HepG2 (cell line): Measurements from ENCODE around the gene GLYATL3. TPM values are rescaled to one million over a fixed set of nuclear protein-coding genes. Genes with fewer than 3 reads are reported as not detected.

Experiments
- ATAC-seq: fragments of 200-7000 bp; cut with Tn5 transposase; 3 replicates; pipeline ENCODE4 v1.9.1; 2020; ENCODE audit warnings: mild to moderate bottlenecking, moderate library complexity
- BruUV-seq: library from RNA; stranded (reverse); fragments of 400-500 nt; replicated peaks from 2 replicates; lab custom pipeline; 2021; lab: Mats Ljungman, UMichigan
- CTCF ChIA-PET: fragments of 300-600 bp; formaldehyde crosslinking; extraction: SDS; loops from one replicate; lab custom pipeline; 2021; ENCODE audit warnings: low total read pairs, inconsistent platforms, low intra/inter-chr PET ratio; lab: Yijun Ruan, JAX
- POLR2A ChIA-PET: fragments of 350-600 bp; sonication (Branson Sonifier 250); formaldehyde crosslinking; loops from one replicate; lab custom pipeline; 2020; ENCODE audit warnings: antibody characterized with exemption, inconsistent platforms; lab: Yijun Ruan, JAX
- DNase-seq: peaks from one replicate; pipeline ENCODE4 v3.0.0-alpha.2; 2015; ENCODE audit warnings: low spot score
- FAIRE-seq: peaks from 3 replicates; lab custom pipeline; 2011; peaks lifted over from hg19 to GRCh38; lab: Jason Lieb, UNC
- H2AFZ ChIP-seq: one replicate; pipeline ENCODE4 v1.6.1; 2011; ENCODE audit warnings: low read length, inconsistent platforms
- H3K27ac ChIP-seq: fragments of 300-600 bp; 3 replicates; pipeline ENCODE4 v1.8.0; 2011; ENCODE audit warnings: mixed run types, mild to moderate bottlenecking, mixed read lengths, low read length, inconsistent platforms; ENCODE audit not compliant: insufficient read depth; ENCODE audit errors: extremely low read length
- H3K27me3 ChIP-seq, 2 experiments: fragments of 200-600 bp in 1 of 2; 2 replicates in 1 of 2; 3 replicates in 1 of 2; pipeline versions ENCODE4 v1.6.0 to v1.8.0; 2011; ENCODE audit warnings: low read length in 2 of 2, mild to moderate bottlenecking in 2 of 2, moderate library complexity in 2 of 2, inconsistent platforms in 1 of 2; ENCODE audit not compliant: insufficient read depth in 2 of 2, control insufficient read depth in 1 of 2
- H3K36me3 ChIP-seq, 2 experiments: fragments of 200-600 bp in 1 of 2; replicated peaks in 1 of 2; 2 replicates in 1 of 2; 3 replicates in 1 of 2; pipeline versions ENCODE4 v1.5.1 to v1.8.0; 2011; ENCODE audit warnings: low read length in 2 of 2, inconsistent platforms in 1 of 2; ENCODE audit not compliant: insufficient read depth in 2 of 2, control insufficient read depth in 1 of 2
- H3K4me1 ChIP-seq: 2 replicates; pipeline ENCODE4 v1.5.1; 2012; ENCODE audit warnings: low read length, inconsistent platforms; ENCODE audit not compliant: insufficient read depth
- H3K4me2 ChIP-seq: 2 replicates; pipeline ENCODE4 v1.6.0; 2011; ENCODE audit warnings: low read depth, low read length, inconsistent platforms
- H3K4me3 ChIP-seq, 3 experiments: fragments of 200-600 bp in 1 of 3; sonication (generic), shearing (Covaris generic) in 1 of 3; replicated peaks in 1 of 3; 2 replicates each; pipeline ENCODE4 v1.5.1; 2011 to 2016; ENCODE audit warnings: low read length in 3 of 3, inconsistent platforms in 2 of 3, low read depth in 2 of 3, mild to moderate bottlenecking in 2 of 3, control low read depth in 1 of 3, mixed read lengths in 1 of 3; ENCODE audit not compliant: insufficient read depth in 1 of 3
- H3K79me2 ChIP-seq: one replicate; pipeline ENCODE4 v1.6.1; 2011; ENCODE audit warnings: low read length, inconsistent platforms; ENCODE audit not compliant: insufficient read depth
- H3K9ac ChIP-seq: 2 replicates; pipeline ENCODE4 v1.6.0; 2011; ENCODE audit warnings: mild to moderate bottlenecking, low read depth, low read length, inconsistent platforms; ENCODE audit not compliant: insufficient read depth
- H3K9me3 ChIP-seq: 2 replicates; pipeline ENCODE4 v1.5.1; 2012; ENCODE audit warnings: mild to moderate bottlenecking, low read length
- H4K20me1 ChIP-seq: 2 replicates; pipeline ENCODE4 v1.6.0; 2011; ENCODE audit warnings: inconsistent platforms, mild to moderate bottlenecking, low read length, moderate library complexity; ENCODE audit not compliant: insufficient read depth
- ADNP ChIP-seq: sonication (generic); formaldehyde crosslinking; IDR thresholded peaks from 2 replicates; pipeline ENCODE4 v1.4.0; 2020; ENCODE audit warnings: missing genetic modification reagents
- BRF2 ChIP-seq: sonication (generic); formaldehyde crosslinking; IDR thresholded peaks from 2 replicates; pipeline ENCODE4 v1.8.1; 2022; ENCODE audit warnings: mild to moderate bottlenecking, missing genetic modification reagents
- GATAD2A ChIP-seq: IDR thresholded peaks from 2 replicates; pipeline ENCODE4 v1.6.1; 2016
- HNF4A ChIP-seq: sonication (generic); formaldehyde crosslinking; IDR thresholded peaks from 2 replicates; pipeline ENCODE4 v1.4.0; 2020; ENCODE audit warnings: missing genetic modification reagents
- HNRNPH1 ChIP-seq: fragments of 200-400 bp; formaldehyde crosslinking; optimal IDR thresholded peaks from 2 replicates; pipeline ENCODE3; 2017; ENCODE audit warnings: mild to moderate bottlenecking, low read depth, low read length
- MIER3 ChIP-seq: IDR thresholded peaks from 2 replicates; pipeline ENCODE4 v1.6.1; 2016; ENCODE audit warnings: missing compliant biosample characterization, borderline replicate concordance
- MYC ChIP-seq: sonication (generic); formaldehyde crosslinking; IDR thresholded peaks from 2 replicates; pipeline ENCODE4 v1.9.0; 2021; ENCODE audit warnings: missing genetic modification reagents, borderline replicate concordance
- RFXAP ChIP-seq: sonication (generic); formaldehyde crosslinking; IDR thresholded peaks from 2 replicates; pipeline ENCODE4 v1.4.0; 2020; ENCODE audit warnings: missing genetic modification reagents, borderline replicate concordance
- RXRB ChIP-seq: IDR thresholded peaks from 2 replicates; pipeline ENCODE4 v1.6.1; 2016; ENCODE audit warnings: borderline replicate concordance, missing genetic modification reagents, missing compliant biosample characterization
- SETDB1 ChIP-seq: sonication (generic); formaldehyde crosslinking; IDR thresholded peaks from 2 replicates; pipeline ENCODE4 v1.5.1; 2020; ENCODE audit warnings: missing genetic modification reagents, mild to moderate bottlenecking, borderline replicate concordance
- TCF7 ChIP-seq: sonication (generic); IDR thresholded peaks from 2 replicates; pipeline ENCODE4 v1.6.1; 2016; ENCODE audit warnings: antibody characterized with exemption, low read depth
- ZMYM4 ChIP-seq: sonication (generic); formaldehyde crosslinking; IDR thresholded peaks from 2 replicates; pipeline ENCODE4 v1.8.1; 2023; ENCODE audit warnings: mild to moderate bottlenecking, missing genetic modification reagents
- ZNF552 ChIP-seq: sonication (generic); formaldehyde crosslinking; IDR thresholded peaks from 2 replicates; pipeline ENCODE4 v1.9.0; 2022; ENCODE audit warnings: missing genetic modification reagents, mild to moderate bottlenecking, borderline replicate concordance
- ZNF740 ChIP-seq: sonication (generic); formaldehyde crosslinking; IDR thresholded peaks from 2 replicates; pipeline ENCODE4 v1.4.0; 2020; ENCODE audit warnings: missing genetic modification reagents
- ZSCAN30 ChIP-seq: sonication (generic); formaldehyde crosslinking; IDR thresholded peaks from 2 replicates; pipeline ENCODE4 v1.5.0; 2020; ENCODE audit warnings: mild to moderate bottlenecking, missing genetic modification reagents
- WGBS: methylation state at CpG from one replicate; pipeline ENCODE4 v1.1.6; 2017; ENCODE audit warnings: low lambda C conversion rate; 5-methylcytosine and 5-hydroxymethylcytosine counted together
- in situ Hi-C: cut with HindIII; loops from 2 replicates; pipeline ENCODE4 v1.10.0; 2017; ENCODE audit warnings: low pct_unique_long_range_greater_than_20kb; ENCODE audit not compliant: extremely low pct_ligation_motif_present
- intact Hi-C: fragments of 100-400 bp; cut with micrococcal nuclease; formaldehyde crosslinking; loops from one replicate; pipeline ENCODE4 v1.10.0; 2022; ENCODE audit not compliant: unreplicated experiment
- polyA plus RNA-seq, 8 experiments: library from polyadenylated mRNA; depleted of rRNA in 3 of 8; stranded (reverse) in 7 of 8; unstranded in 1 of 8; fragments of >200 nt; fragmentation: Illumina TruSeq in 4 of 8; extraction: Trizol in 4 of 8; gene quantifications; 2 replicates each; pipeline versions ENCODE4 v1.2.1 to v1.2.3, GENCODE V29; 2011 to 2016; ENCODE audit warnings: low read depth in 4 of 8, missing spikeins in 1 of 8, mixed read lengths in 1 of 8; ENCODE audit not compliant: insufficient read depth in 1 of 8
- total RNA-seq, 5 experiments: library from RNA; depleted of rRNA; stranded (reverse); fragments of >200 nt; fragmentation: Illumina TruSeq; extraction: Trizol; gene quantifications; 2 replicates each; pipeline ENCODE4 v1.2.3, GENCODE V29; 2016; ENCODE audit warnings: low read depth in 1 of 5
- TF ChIP-seq, protein P1 (sequence below): sonication (generic); formaldehyde crosslinking; IDR thresholded peaks from 2 replicates; pipeline ENCODE4 v1.4.0; 2020; ENCODE audit warnings: missing genetic modification reagents, borderline replicate concordance
- TF ChIP-seq, protein P2 (sequence below): sonication (generic); formaldehyde crosslinking; IDR thresholded peaks from 2 replicates; pipeline ENCODE4 v1.5.1; 2020; ENCODE audit warnings: mild to moderate bottlenecking, moderate library complexity, missing genetic modification reagents

The GLYATL3 gene
- total and polyA plus RNA-seq, 2 of the 13 experiments (the other 11 are each of a cell fraction or from before 2014, with no cell fraction given): 0.05 TPM; not detected in 1

GRCh38 chr6:49546331-49546730, 46.6 kb downstream of the GLYATL3 start (continued):
- TF ChIP-seq, protein P1, sequence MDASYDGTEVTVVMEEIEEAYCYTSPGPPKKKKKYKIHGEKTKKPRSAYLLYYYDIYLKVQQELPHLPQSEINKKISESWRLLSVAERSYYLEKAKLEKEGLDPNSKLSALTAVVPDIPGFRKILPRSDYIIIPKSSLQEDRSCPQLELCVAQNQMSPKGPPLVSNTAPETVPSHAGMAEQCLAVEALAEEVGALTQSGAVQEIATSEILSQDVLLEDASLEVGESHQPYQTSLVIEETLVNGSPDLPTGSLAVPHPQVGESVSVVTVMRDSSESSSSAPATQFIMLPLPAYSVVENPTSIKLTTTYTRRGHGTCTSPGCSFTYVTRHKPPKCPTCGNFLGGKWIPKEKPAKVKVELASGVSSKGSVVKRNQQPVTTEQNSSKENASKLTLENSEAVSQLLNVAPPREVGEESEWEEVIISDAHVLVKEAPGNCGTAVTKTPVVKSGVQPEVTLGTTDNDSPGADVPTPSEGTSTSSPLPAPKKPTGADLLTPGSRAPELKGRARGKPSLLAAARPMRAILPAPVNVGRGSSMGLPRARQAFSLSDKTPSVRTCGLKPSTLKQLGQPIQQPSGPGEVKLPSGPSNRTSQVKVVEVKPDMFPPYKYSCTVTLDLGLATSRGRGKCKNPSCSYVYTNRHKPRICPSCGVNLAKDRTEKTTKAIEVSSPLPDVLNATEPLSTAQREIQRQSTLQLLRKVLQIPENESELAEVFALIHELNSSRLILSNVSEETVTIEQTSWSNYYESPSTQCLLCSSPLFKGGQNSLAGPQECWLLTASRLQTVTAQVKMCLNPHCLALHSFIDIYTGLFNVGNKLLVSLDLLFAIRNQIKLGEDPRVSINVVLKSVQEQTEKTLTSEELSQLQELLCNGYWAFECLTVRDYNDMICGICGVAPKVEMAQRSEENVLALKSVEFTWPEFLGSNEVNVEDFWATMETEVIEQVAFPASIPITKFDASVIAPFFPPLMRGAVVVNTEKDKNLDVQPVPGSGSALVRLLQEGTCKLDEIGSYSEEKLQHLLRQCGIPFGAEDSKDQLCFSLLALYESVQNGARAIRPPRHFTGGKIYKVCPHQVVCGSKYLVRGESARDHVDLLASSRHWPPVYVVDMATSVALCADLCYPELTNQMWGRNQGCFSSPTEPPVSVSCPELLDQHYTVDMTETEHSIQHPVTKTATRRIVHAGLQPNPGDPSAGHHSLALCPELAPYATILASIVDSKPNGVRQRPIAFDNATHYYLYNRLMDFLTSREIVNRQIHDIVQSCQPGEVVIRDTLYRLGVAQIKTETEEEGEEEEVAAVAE (CRISPR knock-in tag): no peak
- TF ChIP-seq SETDB1 (no peak), ZNF552 (CRISPR knock-in tag) (no peak), ZNF740 (CRISPR knock-in tag) (no peak)

DNA sequence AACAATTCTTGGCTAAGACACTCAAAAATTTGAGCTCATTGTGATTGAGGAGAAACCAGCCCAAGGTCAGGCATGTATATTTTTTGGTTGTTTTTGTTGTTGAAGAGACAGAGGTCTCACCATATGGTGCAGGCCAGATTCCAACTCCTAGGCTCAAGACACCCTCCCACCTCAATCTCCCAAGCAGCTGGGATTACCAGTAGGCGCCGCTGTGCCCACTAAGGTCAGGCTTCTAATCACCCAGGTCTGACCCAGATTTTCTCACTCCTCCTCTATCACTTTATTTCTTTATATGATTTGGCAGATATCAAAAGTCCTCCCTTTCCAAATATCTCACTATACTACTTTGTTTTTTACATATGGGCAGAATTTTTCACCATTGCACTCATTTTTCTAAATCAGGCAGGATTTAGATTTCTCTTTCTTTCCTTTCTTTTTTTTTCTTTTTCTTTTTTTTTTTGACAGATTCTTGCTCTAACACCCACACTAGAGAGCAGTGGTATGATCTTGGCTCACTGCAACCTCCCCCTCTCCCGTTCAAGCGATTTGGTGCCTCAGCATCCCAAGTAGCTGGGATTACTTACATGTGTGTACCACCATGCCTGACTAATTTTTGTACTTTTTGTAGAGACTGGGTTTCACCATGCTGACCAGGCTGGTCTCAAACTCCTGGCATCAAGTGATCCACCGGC, 49.0 kb downstream of the GLYATL3 start:
- no peak for ATAC-seq
- in situ Hi-C loops: no loop called here
- H3K4me2 ChIP-seq: no peak overlapping the region
- FAIRE-seq: no peak
- H3K9me3 ChIP-seq: no peaks in the 10 kb centered on the region
- no peak overlapping the region for H3K4me3 ChIP-seq
- H3K27me3 ChIP-seq: peaks cover 4 to 22% of the 10 kb centered on the region in 2 experiments; a peak in 4 of 5 replicates
- POLR2A ChIA-PET: no interaction called here
- 63% methylated on average over 5 of the region's 5 CpGs for WGBS
- peaks cover 15% of the 10 kb centered on the region for H3K4me1 ChIP-seq
- BruUV-seq: no TSS peak
- intact Hi-C loops: no loop called here
- CTCF ChIA-PET: no interaction called here
- DNase-seq: no peak
- no peak overlapping the region for H2AFZ ChIP-seq
- no peaks in the 10 kb centered on the region for H4K20me1 ChIP-seq
- H3K9ac ChIP-seq: no peak overlapping the region
- no peak overlapping the region for H3K27ac ChIP-seq
- H3K79me2 ChIP-seq: no peaks in the 10 kb centered on the region
- H3K36me3 ChIP-seq: no peaks in the 10 kb centered on the region
- TF ChIP-seq MIER3 (CRISPR knock-in tag): no peak
- no peak for TF ChIP-seq ZSCAN30
- no peak for TF ChIP-seq ADNP (CRISPR knock-in tag)
- no peak for TF ChIP-seq TCF7
- no peak for TF ChIP-seq RXRB
- no peak for TF ChIP-seq GATAD2A (CRISPR knock-in tag)
- TF ChIP-seq HNRNPH1: no peak
- no peak for TF ChIP-seq RFXAP (CRISPR knock-in tag)
- TF ChIP-seq MYC (CRISPR knock-in tag): no peak
- TF ChIP-seq, protein P2, sequence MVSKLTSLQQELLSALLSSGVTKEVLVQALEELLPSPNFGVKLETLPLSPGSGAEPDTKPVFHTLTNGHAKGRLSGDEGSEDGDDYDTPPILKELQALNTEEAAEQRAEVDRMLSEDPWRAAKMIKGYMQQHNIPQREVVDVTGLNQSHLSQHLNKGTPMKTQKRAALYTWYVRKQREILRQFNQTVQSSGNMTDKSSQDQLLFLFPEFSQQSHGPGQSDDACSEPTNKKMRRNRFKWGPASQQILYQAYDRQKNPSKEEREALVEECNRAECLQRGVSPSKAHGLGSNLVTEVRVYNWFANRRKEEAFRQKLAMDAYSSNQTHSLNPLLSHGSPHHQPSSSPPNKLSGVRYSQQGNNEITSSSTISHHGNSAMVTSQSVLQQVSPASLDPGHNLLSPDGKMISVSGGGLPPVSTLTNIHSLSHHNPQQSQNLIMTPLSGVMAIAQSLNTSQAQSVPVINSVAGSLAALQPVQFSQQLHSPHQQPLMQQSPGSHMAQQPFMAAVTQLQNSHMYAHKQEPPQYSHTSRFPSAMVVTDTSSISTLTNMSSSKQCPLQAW (CRISPR knock-in tag): no peak
- TF ChIP-seq HNF4A (CRISPR knock-in tag): no peak
- TF ChIP-seq ZMYM4 (CRISPR knock-in tag): no peak
- no peak for TF ChIP-seq BRF2 (CRISPR knock-in tag)
